GM12878 (cell line): Measurements from ENCODE around the gene FUT8. TPM values are rescaled to one million over a fixed set of nuclear protein-coding genes. Genes with fewer than 3 reads are reported as not detected.

Source experiments
- ATAC-seq: fragments of 200-7000 bp; cut with Tn5 transposase; 3 replicates; pipeline ENCODE4 v1.9.1; 2020; ENCODE audit warnings: mild to moderate bottlenecking, moderate library complexity
- BruUV-seq: library from RNA; stranded (reverse); fragments of 400-500 nt; replicated peaks from 2 replicates; lab custom pipeline; 2021; lab: Mats Ljungman, UMichigan
- CTCF ChIA-PET: fragments of 300-600 bp; sonication (Branson Sonifier 250); formaldehyde crosslinking; extraction: SDS; loops from one replicate; lab custom pipeline; 2021; ENCODE audit warnings: inconsistent platforms; lab: Yijun Ruan, JAX
- POLR2A ChIA-PET: fragments of 350-600 bp; formaldehyde crosslinking; extraction: SDS; loops from one replicate; lab custom pipeline; 2021; ENCODE audit warnings: inconsistent platforms; lab: Charles Lee
- RAD21 ChIA-PET: fragments of 300-600 bp; sonication (Branson Sonifier 250); formaldehyde crosslinking; loops from one replicate; lab custom pipeline; 2023; ENCODE audit warnings: antibody characterized with exemption; ENCODE audit not compliant: unreplicated experiment; lab: Charles Lee
- SMC1A ChIA-PET: fragments of 300-600 bp; sonication (Branson Sonifier 250); formaldehyde crosslinking; loops from one replicate; lab custom pipeline; 2023; ENCODE audit not compliant: unreplicated experiment, uncharacterized antibody; lab: Charles Lee
- DNase-seq: peaks from one replicate; pipeline ENCODE4 v3.0.0-alpha.2; 2011; ENCODE audit warnings: low read depth, low spot score
- FAIRE-seq: peaks from 3 replicates; lab custom pipeline; 2011; peaks lifted over from hg19 to GRCh38; lab: Jason Lieb, UNC
- H2AFZ ChIP-seq: 2 replicates; pipeline ENCODE4 v1.6.0; 2011; ENCODE audit warnings: low read depth, low read length, control low read depth; ENCODE audit not compliant: control insufficient read depth
- H3K27ac ChIP-seq: 2 replicates; pipeline ENCODE4 v1.5.1; 2011; ENCODE audit warnings: control low read depth; ENCODE audit not compliant: control insufficient read depth, insufficient read depth
- H3K27me3 ChIP-seq, 2 experiments: replicated peaks in 1 of 2; 2 replicates each; pipeline versions ENCODE4 v1.6.0 to v1.6.1; 2011; ENCODE audit warnings: low read length in 1 of 2; ENCODE audit not compliant: control insufficient read depth in 2 of 2, insufficient read depth in 2 of 2
- H3K36me3 ChIP-seq, 2 experiments: 2 replicates each; pipeline ENCODE4 v1.5.1; 2011; ENCODE audit warnings: low read length in 1 of 2; ENCODE audit not compliant: control insufficient read depth in 2 of 2, insufficient read depth in 2 of 2
- H3K4me1 ChIP-seq: 2 replicates; pipeline ENCODE4 v1.6.1; 2011; ENCODE audit warnings: mild to moderate bottlenecking, low read length, moderate library complexity, mixed read lengths; ENCODE audit not compliant: control insufficient read depth, insufficient read depth
- H3K4me2 ChIP-seq: 2 replicates; pipeline ENCODE4 v1.6.0; 2011; ENCODE audit warnings: control low read depth; ENCODE audit not compliant: control insufficient read depth, insufficient read depth
- H3K4me3 ChIP-seq: fragments of 200-600 bp; sonication (generic); 2 replicates; pipeline ENCODE4 v1.5.1; 2016
- H3K79me2 ChIP-seq: 2 replicates; pipeline ENCODE4 v1.6.0; 2011; ENCODE audit warnings: low read length; ENCODE audit not compliant: control insufficient read depth, insufficient read depth
- H3K9ac ChIP-seq: 2 replicates; pipeline ENCODE4 v1.8.0; 2011; ENCODE audit warnings: low read length, control low read depth, mixed read lengths; ENCODE audit not compliant: control insufficient read depth, insufficient read depth
- H3K9me3 ChIP-seq: replicated peaks from 3 replicates; pipeline ENCODE4 v1.5.1; 2011; ENCODE audit warnings: mild to moderate bottlenecking, low read length; ENCODE audit not compliant: control insufficient read depth, insufficient read depth
- H4K20me1 ChIP-seq: 2 replicates; pipeline ENCODE4 v1.6.0; 2011; ENCODE audit not compliant: control insufficient read depth, insufficient read depth
- BMI1 ChIP-seq: fragments of 450-650 bp; IDR thresholded peaks from 2 replicates; pipeline ENCODE4 v1.6.1; 2016; ENCODE audit warnings: mild to moderate bottlenecking, moderate library complexity, borderline replicate concordance
- CBX3 ChIP-seq: fragments of 200-600 bp; sonication (generic); IDR thresholded peaks from 2 replicates; pipeline ENCODE4 v1.6.1; 2016; ENCODE audit warnings: low read depth, borderline replicate concordance
- ESRRA ChIP-seq: IDR thresholded peaks from 2 replicates; pipeline ENCODE4 v1.6.1; 2012; ENCODE audit warnings: mild to moderate bottlenecking, low read length, improper control_type of control experiment
- FOXM1 ChIP-seq: IDR thresholded peaks from 2 replicates; pipeline ENCODE4 v1.6.1; 2012; ENCODE audit warnings: low read depth, mild to moderate bottlenecking, inconsistent platforms, low read length, moderate library complexity
- NFXL1 ChIP-seq: fragments of 450-650 bp; IDR thresholded peaks from 2 replicates; pipeline ENCODE4 v1.6.1; 2017; ENCODE audit warnings: antibody characterized with exemption, mild to moderate bottlenecking, borderline replicate concordance
- POLR2A ChIP-seq: IDR thresholded peaks from 2 replicates; pipeline ENCODE4 v1.6.1; 2011; ENCODE audit warnings: low read depth, mild to moderate bottlenecking, low read length
- RELA ChIP-seq: fragments of 450-650 bp; IDR thresholded peaks from 2 replicates; pipeline ENCODE4 v1.8.0; 2014; ENCODE audit warnings: borderline replicate concordance; ENCODE audit not compliant: partially characterized antibody
- RUNX3 ChIP-seq: IDR thresholded peaks from 2 replicates; pipeline ENCODE4 v1.6.1; 2012; ENCODE audit warnings: low read length, inconsistent platforms
- SMAD1 ChIP-seq: fragments of 450-650 bp; IDR thresholded peaks from 2 replicates; pipeline ENCODE4 v1.6.1; 2018; ENCODE audit warnings: mild to moderate bottlenecking, low read depth; ENCODE audit not compliant: partially characterized antibody
- SMAD5 ChIP-seq: IDR thresholded peaks from 2 replicates; pipeline ENCODE4 v1.6.1; 2016; ENCODE audit warnings: antibody characterized with exemption, low read depth
- TARDBP ChIP-seq: IDR thresholded peaks from 2 replicates; pipeline ENCODE4 v1.6.1; 2016; ENCODE audit warnings: borderline replicate concordance
- WGBS: methylation state at CpG from one replicate; pipeline ENCODE4 v1.1.6; 2016; ENCODE audit warnings: low lambda C conversion rate; ENCODE audit not compliant: insufficient replicate concordance, insufficient coverage; ENCODE audit errors: missing lambda C conversion rate; 5-methylcytosine and 5-hydroxymethylcytosine counted together
- in situ Hi-C: fragments of 300-500 bp; cut with MboI; formaldehyde crosslinking; loops from 9 replicates; pipeline ENCODE4 v1.14.3; 2018; ENCODE audit warnings: mixed read lengths
- intact Hi-C: fragments of 100-400 bp; cut with micrococcal nuclease; formaldehyde crosslinking; loops from one replicate; pipeline ENCODE4 v1.14.2; 2022; ENCODE audit not compliant: unreplicated experiment
- polyA plus RNA-seq, 11 experiments: library from polyadenylated mRNA; depleted of rRNA in 4 of 11; unstranded in 6 of 11; stranded (reverse) in 5 of 11; fragments of >200 nt; fragmentation: Nextera tagmentation in 4 of 11; fragmentation: Illumina TruSeq in 1 of 11; extraction: Ambion mirVana in 4 of 11; extraction: Trizol in 1 of 11; gene quantifications; 1 replicate in 1 of 11; 2 replicates in 10 of 11; pipeline versions ENCODE4 v1.2.1 to v1.2.3, GENCODE V29; 2011 to 2016; ENCODE audit warnings: inconsistent platforms in 2 of 11, missing spikeins in 2 of 11, low read depth in 1 of 11
- total RNA-seq, 4 experiments: library from RNA; depleted of rRNA in 3 of 4; stranded (reverse); fragments of >200 nt in 3 of 4; fragmentation: Illumina TruSeq in 1 of 4; extraction: Trizol in 1 of 4; gene quantifications; 2 replicates each; pipeline versions ENCODE4 v1.2.1 to v1.2.3, GENCODE V29; 2013 to 2021
- TF ChIP-seq, protein P1 (sequence below): fragments of 450-650 bp; formaldehyde crosslinking; IDR thresholded peaks from 2 replicates; pipeline ENCODE4 v1.4.0; 2022; ENCODE audit warnings: mild to moderate bottlenecking, moderate library complexity
- TF ChIP-seq, protein P2 (sequence below): fragments of 450-650 bp; IDR thresholded peaks from 2 replicates; pipeline ENCODE4 v1.6.1; 2017; ENCODE audit warnings: mild to moderate bottlenecking, moderate library complexity
- TF ChIP-seq, protein P3 (sequence below): IDR thresholded peaks from 2 replicates; pipeline ENCODE4 v1.6.1; 2011; ENCODE audit warnings: mild to moderate bottlenecking, low read depth, low read length, moderate library complexity; ENCODE audit not compliant: insufficient replicate concordance
- TF ChIP-seq, protein P4 (sequence below): IDR thresholded peaks from 2 replicates; pipeline ENCODE4 v1.6.1; 2011; ENCODE audit warnings: borderline replicate concordance, low read depth, mild to moderate bottlenecking, moderate library complexity, low read length; ENCODE audit not compliant: insufficient read depth, poor library complexity, severe bottlenecking

FUT8 gene
- total and polyA plus RNA-seq, 10 of the 15 experiments (the other 5 are each of a cell fraction or from before 2014, with no cell fraction given), result 21.3 to 106 (median 66.3) TPM

DNA sequence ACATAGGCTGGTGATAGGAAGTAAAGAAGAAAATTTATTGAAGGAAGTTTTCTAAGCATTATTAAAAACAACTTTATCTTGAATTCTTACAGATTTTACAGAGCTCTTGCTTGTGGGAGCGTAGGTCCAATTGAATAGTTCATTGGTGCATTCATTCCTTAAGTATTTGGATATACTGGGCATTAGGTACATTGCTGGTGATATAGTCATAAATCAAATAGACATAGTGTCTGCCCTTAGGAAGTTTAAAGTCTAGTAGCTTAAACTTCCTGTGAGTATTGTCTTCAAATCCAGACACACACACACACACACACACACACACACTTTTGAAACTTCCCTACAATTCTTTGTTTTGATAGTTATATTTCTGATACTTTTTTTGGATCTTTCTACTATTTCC, 226.7 kb downstream of the FUT8 start:
- FAIRE-seq (no peak), DNase-seq (no peak), ATAC-seq (no peak)
- 96% methylated on average over 1 of the region's 1 CpG for WGBS
- Histone ChIP-seq H4K20me1 (no peaks in the 10 kb centered on the region), H3K4me1 (peaks cover 11% of the 10 kb centered on the region), H3K36me3 (no peaks in the 10 kb centered on the region), H3K27me3 (no peaks in the 10 kb centered on the region), H3K27ac (no peak overlapping the region), H3K9me3 (peaks cover 5% of the 10 kb centered on the region; the same call in 2 of the 3 replicates), H2AFZ (no peak overlapping the region), H3K4me3 (no peak overlapping the region), H3K9ac (no peak overlapping the region), H3K79me2 (peaks cover 7% of the 10 kb centered on the region), H3K4me2 (no peak overlapping the region)
- intact Hi-C loops, result loop anchor here (10.0 kb wide), 1 partner anchor 186 kb away; no protein-coding TSS in a partner anchor
- ChIA-PET RAD21 (no interaction called here), SMC1A (interaction anchor here (0.6 to 1.3 kb wide), 4 partner anchors 20 to 398 kb away, joined by 3 to 4 read pairs (median 3); no protein-coding TSS in a partner anchor), POLR2A (no interaction called here), CTCF (interaction anchor here (1.4 kb wide), 1 partner anchor 185 kb away, joined by 4 read pairs; no protein-coding TSS in a partner anchor)
- TF ChIP-seq BMI1 (no peak), NFXL1 (no peak), RELA (no peak), POLR2A (no peak), RUNX3 (no peak), TARDBP (no peak), ESRRA (no peak), CBX3 (no peak), SMAD5 (no peak), FOXM1 (no peak), SMAD1 (no peak)
- TF ChIP-seq, protein P1, sequence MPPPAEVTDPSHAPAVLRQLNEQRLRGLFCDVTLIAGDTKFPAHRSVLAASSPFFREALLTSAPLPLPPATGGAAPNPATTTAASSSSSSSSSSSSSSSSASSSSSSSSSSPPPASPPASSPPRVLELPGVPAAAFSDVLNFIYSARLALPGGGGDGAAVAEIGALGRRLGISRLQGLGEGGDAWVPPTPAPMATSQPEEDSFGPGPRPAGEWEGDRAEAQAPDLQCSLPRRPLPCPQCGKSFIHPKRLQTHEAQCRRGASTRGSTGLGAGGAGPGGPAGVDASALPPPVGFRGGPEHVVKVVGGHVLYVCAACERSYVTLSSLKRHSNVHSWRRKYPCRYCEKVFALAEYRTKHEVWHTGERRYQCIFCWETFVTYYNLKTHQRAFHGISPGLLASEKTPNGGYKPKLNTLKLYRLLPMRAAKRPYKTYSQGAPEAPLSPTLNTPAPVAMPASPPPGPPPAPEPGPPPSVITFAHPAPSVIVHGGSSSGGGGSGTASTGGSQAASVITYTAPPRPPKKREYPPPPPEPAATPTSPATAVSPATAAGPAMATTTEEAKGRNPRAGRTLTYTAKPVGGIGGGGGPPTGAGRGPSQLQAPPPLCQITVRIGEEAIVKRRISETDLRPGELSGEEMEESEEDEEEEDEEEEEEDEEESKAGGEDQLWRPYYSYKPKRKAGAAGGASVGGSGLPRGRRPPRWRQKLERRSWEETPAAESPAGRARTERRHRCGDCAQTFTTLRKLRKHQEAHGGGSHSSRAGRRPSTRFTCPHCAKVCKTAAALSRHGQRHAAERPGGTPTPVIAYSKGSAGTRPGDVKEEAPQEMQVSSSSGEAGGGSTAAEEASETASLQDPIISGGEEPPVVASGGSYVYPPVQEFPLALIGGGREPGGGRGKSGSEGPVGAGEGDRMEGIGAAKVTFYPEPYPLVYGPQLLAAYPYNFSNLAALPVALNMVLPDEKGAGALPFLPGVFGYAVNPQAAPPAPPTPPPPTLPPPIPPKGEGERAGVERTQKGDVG (CRISPR knock-in tag), result no peak
- TF ChIP-seq, protein P2, sequence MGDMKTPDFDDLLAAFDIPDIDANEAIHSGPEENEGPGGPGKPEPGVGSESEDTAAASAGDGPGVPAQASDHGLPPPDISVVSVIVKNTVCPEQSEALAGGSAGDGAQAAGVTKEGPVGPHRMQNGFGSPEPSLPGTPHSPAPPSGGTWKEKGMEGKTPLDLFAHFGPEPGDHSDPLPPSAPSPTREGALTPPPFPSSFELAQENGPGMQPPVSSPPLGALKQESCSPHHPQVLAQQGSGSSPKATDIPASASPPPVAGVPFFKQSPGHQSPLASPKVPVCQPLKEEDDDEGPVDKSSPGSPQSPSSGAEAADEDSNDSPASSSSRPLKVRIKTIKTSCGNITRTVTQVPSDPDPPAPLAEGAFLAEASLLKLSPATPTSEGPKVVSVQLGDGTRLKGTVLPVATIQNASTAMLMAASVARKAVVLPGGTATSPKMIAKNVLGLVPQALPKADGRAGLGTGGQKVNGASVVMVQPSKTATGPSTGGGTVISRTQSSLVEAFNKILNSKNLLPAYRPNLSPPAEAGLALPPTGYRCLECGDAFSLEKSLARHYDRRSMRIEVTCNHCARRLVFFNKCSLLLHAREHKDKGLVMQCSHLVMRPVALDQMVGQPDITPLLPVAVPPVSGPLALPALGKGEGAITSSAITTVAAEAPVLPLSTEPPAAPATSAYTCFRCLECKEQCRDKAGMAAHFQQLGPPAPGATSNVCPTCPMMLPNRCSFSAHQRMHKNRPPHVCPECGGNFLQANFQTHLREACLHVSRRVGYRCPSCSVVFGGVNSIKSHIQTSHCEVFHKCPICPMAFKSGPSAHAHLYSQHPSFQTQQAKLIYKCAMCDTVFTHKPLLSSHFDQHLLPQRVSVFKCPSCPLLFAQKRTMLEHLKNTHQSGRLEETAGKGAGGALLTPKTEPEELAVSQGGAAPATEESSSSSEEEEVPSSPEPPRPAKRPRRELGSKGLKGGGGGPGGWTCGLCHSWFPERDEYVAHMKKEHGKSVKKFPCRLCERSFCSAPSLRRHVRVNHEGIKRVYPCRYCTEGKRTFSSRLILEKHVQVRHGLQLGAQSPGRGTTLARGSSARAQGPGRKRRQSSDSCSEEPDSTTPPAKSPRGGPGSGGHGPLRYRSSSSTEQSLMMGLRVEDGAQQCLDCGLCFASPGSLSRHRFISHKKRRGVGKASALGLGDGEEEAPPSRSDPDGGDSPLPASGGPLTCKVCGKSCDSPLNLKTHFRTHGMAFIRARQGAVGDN, result no peak
- TF ChIP-seq, protein P3, sequence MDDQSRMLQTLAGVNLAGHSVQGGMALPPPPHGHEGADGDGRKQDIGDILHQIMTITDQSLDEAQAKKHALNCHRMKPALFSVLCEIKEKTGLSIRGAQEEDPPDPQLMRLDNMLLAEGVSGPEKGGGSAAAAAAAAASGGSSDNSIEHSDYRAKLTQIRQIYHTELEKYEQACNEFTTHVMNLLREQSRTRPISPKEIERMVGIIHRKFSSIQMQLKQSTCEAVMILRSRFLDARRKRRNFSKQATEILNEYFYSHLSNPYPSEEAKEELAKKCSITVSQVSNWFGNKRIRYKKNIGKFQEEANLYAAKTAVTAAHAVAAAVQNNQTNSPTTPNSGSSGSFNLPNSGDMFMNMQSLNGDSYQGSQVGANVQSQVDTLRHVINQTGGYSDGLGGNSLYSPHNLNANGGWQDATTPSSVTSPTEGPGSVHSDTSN, result no peak
- TF ChIP-seq, protein P4, sequence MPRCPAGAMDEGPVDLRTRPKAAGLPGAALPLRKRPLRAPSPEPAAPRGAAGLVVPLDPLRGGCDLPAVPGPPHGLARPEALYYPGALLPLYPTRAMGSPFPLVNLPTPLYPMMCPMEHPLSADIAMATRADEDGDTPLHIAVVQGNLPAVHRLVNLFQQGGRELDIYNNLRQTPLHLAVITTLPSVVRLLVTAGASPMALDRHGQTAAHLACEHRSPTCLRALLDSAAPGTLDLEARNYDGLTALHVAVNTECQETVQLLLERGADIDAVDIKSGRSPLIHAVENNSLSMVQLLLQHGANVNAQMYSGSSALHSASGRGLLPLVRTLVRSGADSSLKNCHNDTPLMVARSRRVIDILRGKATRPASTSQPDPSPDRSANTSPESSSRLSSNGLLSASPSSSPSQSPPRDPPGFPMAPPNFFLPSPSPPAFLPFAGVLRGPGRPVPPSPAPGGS, result no peak
- in situ Hi-C loops, result no loop called here
- BruUV-seq, result no TSS peak
